ENCODE measurements around the gene AGBL4.

- TF ChIP-seq CTCF (IDR thresholded peaks at IDR 0.05 in 2 of 3, conservative IDR thresholded peaks at IDR 0.05 in 1 of 3; ENCODE audit: borderline replicate concordance in 1 of 3, insufficient read depth in 1 of 3, low read depth in 2 of 3, low read length in 2 of 3) (no peak), FOSL1 (IDR thresholded peaks at IDR 0.05; ENCODE audit: low read depth) (no peak), POLR2A (IDR thresholded peaks at IDR 0.05; ENCODE audit: borderline replicate concordance, extremely low read depth, insufficient read depth, insufficient read length) (no peak), POLR2AphosphoS5 (IDR thresholded peaks at IDR 0.05; ENCODE audit: low read depth, low read length) (no peak), EZH2phosphoT487 (IDR thresholded peaks at IDR 0.05; ENCODE audit: borderline replicate concordance) (no peak), EZH2 (IDR thresholded peaks at IDR 0.05) (no peak), SP1 (IDR thresholded peaks at IDR 0.05; ENCODE audit: low read depth) (no peak), CBX3 (IDR thresholded peaks at IDR 0.05; ENCODE audit: low read depth) (no peak)
These were observed 1092.1 kb downstream of the AGBL4 start for GRCh38 chr1:48931506-48932192.

Measured in HCT116 (cell line).